Limb (tissue), 2 donors: Measurements from ENCODE around the gene NTSR1.

Experiments
- DNase-seq, 2 donors: peaks; one replicate each; pipeline ENCODE4 v3.0.0-alpha.2; 2016; ENCODE audit errors: extremely low spot score in 2 of 2

Gene NTSR1

DNA sequence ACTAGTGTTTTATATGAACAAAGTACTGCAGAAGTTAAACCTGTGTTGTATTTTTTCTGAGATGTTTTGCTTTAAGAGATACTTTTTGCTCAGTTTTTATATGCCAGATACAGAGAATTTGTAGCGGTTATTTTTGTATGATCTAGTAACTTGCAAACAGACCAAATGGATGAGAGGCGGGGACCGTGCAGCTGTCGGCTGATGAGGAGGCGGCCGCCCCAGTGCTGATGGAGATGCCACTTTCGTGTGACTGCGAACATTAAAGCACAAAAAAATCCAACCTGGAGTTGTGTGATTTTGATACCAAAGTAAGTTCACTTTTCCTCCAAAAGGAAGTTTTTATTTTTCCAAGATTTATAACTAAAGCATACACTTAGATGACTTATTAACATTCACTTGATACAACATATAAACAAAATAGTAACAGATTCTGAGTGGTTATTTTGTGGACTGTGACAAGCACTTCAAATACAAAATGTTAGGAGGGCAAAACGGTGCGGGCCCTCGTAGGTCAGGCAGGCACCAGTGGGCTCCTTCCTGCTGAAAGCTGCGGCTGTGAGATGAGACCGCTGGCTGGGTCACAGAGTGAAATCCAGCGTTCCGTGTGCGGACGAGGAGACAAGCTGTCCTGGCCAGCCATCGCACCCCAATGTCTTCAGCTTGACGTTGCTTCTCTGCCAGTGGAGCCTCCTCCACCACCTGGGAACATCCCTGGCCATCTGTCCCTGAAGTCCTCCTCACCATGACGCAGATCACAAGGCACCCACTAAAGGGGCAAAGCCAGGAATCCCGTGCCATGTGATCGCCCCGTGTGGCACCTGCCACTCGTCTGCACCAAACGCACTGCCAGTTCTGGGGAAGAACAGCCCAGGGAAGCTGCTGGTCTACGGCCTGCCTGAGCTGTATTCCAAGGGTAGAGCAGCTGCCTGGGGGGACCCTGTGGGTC, 92.0 kb downstream of the NTSR1 start:
- DNase-seq: no peak

DNA sequence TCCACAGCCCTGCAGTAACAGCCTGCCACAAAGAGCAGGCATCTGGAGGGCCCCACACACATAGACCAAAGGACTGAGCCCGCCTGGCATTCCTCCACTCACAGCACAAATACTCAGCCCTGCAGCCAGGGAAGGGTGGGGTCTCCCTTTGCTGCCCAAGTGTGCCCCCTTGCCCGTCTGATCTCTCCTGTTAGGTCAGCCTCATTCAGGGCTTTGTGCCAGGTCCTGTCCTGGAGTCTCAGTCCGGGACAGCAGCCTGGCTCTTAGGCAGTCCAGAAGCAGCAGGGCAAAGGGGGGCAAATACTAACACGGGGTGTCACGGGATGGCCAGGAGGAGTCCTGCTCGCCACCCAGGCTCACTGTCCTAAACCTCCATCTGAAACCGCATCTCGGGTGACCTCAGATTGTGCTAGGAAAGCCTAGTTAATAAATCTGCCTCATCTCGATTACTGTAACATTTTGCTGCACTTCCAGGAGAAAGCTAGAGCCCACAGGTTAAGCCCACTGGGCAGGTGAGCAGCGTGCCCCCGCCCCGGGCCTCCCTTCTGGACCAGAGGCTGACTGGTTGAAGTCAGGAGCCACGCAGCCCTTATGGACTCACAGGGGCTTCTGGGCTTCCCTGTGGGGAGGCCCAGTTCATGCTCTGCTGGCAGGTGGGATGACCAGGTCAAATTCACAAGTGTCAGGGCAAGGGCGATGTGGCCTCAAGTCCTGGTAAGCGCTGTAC, 92.8 kb downstream of the NTSR1 start:
- DNase-seq: no peak

DNA sequence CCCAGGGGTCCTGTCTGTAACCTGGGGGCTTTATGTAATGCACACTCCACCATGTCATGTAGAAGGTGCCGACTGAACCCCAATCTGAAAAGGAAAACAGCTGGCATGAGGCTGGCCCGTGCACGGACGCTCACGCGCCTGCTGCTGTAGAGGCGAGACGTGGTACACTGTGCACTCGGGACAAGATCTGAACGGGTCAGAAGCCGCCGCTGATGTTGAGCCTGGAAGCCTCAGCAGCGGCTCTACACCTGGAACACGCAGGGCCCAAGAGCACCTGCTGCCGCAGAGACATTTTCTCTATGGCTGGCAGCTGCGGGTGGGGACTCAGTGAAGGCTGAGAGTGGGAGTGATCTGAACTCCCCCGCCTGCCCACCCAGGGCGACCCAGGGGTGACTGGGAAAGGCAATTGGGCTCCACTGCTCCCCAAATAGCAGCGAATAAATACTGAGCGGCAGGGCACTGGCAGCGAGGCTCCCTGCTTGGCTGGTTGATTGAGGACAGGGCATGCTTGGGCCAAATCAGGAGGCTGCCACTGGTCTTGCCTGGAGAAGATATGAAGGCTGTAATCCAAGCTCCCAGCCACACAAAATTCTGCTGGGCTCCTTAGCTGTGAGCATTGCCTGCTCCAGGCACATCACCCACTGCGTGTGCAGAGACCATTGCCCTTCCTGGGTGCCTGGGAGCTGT, 93.5 kb downstream of the NTSR1 start:
- DNase-seq: no peak

DNA sequence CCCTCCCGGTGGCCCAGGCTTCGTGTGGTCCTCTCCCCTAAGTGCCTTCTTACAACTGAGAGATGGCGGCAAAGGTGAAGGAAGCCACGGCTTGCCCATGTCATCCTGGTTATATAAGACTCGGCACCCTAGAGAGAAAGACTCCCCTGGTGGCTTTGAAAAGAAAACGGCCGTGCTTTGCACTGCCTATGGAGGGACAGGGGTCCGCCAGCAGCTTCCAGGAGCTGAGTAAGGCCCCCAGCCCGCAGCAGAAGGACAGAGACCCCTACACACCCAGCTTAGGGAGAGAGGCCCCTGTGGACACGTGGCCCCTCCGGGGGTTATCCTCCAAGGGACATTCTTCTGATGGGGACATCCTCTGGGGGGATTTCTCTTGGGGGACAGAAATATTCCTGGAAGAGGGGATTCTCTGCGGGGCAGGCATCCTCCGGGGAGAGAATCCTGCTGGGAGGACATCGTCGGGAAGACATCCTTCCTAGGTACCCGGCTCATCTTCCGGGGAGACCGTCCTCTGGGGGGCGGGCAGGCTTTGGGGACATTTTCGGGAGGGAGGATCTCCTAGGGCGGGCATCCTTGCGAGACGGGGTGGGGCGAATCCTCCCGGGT, 95.5 kb downstream of the NTSR1 start:
- DNase-seq: no peak

DNA sequence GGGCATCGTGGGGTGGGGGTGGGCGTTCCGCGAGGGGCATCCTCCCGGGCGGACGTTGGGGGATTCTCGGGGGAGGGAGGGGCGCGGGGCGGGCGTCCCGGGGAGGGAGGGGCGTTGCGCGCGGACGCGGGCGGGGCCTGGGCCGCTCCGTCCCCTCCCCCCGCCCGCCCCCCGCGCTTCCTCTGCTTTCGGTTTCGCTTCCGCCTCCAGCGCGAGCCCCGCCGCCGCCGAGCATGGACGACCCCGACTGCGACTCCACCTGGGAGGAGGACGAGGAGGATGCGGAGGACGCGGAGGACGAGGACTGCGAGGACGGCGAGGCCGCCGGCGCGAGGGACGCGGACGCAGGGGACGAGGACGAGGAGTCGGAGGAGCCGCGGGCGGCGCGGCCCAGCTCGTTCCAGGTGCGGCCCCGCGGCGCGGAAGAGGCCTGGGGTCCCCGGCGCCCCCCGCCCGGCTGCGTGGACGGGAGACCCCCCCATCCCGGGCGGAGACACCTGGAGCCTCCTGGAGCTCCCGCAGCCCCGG, 96.1 kb downstream of the NTSR1 start, which contains the start of gene OGFR:
OGFR (plus strand) TSS at position 209 of the 528 bp plus-strand sequence; CDS start at position 234, 25 bp downstream.
- peak in 1 of 2 donors; percentile 84 for DNase-seq

DNA sequence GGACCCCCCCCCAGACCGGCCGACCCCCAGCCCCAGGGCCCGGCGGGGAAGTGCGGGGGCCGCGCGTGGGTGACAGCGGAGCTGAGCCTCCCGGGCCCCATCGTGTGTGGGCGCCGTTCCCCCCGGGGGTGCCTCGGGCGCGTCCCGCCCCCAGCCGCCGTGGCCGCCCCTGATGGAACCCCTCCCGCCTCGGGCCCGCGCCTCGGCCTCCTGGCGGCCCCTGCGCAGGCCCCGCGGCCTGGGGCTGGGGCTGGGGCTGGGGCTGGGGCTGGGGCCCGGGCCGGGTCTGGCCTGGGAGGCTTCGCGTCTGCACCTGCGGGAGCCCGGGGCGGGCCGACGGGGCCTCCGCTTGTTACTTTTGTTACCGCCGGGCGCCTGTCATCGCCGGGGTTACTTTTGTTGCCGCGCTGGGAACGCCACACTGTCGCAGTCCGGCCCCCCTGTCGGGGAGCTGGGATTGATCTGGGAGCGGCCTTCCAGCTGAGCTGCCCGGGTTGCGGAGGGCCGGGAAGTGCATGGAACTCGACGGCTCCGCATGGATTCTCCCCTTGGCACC, 96.6 kb downstream of the NTSR1 start:
- DNase-seq: peak in 1 of 2 donors; percentile 68

DNA sequence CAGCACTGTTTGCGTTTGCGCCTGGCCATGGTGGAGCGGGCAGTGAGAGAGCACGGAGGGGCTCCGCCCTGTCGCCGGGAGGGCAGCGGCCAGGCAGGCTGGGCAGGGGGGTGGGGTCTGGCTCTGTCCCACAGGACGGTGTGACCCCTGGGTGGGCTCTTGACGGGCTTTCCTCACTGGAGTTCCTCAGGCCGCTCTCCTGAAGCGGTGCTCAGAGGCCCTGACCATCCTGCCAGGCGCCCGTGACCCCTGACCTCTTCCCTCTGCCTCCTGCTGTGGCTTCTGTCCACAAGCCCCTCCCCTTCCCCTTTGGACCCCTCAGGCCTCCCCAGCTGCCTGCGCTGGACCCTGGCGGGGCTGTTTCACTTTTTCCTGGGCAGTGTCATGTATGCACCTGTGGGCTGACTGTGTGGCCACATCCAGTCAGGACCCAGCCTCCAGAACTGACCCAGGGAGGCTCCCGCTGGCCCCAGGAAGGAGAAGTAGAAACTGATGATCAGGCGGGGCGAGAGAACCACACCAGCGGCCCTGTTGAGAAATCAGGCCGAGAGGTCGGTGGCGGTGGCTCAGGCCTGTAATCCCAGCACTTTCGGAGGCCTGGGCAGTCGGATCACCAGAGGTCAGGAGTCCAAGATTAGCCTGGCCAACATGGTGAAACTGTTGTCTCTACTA, 97.2 kb downstream of the NTSR1 start:
- DNase-seq: no peak

DNA sequence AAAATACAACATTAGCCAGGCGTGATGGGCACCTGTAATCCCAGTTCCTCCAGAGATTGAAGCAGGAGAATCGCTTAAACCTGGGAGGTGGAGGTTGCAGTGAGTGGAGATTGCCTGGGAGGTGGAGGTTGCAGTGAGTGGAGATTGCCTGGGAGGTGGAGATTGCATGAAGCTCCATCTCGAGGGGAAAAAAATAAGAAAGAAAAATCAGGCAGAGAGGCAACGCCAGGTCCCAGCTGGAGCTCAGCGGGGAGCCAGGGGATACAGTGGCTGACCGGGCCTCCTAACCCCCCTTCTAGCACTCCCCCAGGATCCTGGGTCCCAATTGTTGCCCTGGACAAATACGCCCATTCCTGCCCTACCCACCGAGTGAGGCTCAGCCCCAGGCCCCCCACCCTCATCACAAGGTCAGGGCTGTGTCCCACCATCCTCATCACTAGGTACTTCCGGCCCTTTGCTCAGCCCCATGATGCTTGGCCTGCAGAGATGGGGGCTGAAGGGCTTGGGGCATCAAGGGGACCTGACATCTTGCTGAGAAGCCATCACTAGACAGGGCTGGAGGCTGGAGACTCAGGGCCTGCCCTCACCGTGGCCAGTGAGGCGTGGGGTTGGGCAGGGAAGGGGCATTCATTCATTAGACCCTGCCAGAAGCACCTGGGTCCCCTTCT, 97.9 kb downstream of the NTSR1 start:
- DNase-seq: no peak

DNA sequence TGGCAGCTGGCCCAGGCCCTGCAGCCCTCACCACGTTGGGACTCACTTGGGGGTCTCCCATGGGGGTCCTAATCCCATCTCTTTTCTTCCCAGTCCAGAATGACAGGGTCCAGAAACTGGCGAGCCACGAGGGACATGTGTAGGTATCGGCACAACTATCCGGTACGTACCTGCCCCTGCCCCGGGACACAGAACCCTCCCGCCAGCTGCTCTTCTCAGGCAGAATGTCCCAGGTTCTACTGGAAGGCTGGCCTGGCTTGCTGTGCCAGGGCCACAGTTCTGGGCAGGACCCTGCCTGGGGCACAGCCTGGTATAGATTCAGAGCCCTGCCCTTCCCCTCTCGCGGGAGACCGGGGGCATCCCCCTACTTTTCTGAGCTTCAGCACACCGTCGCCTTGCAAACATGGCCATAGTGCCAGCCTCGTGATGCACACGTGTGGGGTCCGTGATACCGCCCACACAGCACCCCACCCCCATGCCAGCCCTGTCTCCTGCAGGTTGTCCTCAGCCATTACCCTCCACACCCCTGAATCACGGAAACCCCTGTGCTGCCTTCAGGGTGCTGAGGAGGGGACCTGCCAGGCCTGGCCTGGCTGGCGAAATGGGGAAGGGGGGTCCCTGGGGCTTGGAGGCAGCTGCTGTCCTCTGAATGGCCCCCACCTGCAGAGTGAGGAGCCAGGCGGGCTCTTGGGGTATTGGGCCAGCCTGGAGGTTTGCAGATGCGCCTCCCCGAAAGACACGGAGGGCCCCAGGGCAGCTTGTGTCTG, 99.0 kb downstream of the NTSR1 start:
- DNase-seq: no peak

DNA sequence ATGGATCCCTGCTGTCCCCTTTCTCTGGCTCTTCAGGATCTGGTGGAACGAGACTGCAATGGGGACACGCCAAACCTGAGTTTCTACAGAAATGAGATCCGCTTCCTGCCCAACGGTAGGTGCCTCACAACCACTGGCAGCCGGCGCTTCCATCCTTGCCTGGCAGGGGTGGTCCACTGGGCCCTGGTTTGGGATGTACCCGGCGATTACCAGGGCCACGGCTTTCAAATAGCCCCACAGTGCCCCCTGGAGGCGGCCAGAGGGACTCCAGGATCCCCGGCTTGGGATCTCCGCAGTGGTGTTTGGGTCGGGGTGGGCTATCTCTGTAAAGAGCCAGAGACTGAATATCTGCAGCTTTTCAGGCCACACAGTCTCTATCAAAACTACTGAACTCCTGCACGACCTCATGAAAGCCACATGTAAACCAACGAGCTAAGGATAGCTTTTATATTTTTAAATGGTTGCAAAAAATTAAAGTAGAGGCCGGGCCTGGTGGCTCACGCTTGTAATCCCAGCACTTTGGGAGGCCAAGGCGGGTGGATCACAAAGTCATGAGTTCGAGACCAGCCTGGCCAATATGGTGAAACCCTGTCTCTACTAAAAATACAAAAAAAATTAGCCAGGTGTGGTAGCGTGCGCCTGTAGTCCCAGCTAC, 99.7 kb downstream of the NTSR1 start:
- DNase-seq: peak; percentile 45 to 83

DNA sequence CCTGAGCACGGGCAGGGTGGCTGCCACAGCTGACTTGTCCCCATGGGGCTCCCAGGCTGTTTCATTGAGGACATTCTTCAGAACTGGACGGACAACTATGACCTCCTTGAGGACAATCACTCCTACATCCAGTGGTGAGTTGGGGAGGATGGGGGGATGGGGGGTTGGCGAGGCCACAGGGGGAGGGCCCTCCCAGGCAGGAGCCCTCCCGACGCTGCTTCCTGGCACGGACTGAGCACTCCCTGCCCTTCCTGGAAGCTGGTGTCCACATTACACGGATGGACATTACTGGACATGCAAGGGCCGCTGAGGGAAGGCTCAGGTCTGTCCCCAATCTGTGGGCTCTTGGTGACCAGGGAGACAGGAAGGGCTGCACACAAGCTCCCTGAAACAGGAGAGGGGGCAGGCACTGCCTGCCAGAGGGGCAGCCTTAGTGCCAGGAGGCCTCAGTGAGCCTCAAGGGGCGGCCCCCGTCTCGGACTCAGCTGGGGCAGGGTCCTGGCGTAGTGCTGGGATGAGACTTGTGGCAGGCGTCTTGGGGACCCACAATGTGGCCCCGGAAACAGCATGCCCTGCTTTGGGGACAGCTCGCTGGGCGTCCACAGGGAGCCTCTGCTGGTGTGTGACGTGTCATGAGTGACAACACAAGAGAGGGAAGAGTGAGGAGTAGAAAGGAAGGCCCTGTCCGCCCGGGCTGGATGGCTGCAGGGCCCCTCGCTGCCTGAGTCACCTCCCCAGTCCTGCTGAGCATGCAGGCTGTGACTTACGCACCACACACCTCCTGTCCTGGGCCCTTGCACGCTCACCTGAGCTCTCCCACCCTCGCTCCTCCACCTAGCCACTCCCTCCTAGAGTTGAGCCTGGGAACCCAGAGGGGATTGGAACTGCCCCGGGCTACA, 101.1 kb downstream of the NTSR1 start:
- no peak for DNase-seq

DNA sequence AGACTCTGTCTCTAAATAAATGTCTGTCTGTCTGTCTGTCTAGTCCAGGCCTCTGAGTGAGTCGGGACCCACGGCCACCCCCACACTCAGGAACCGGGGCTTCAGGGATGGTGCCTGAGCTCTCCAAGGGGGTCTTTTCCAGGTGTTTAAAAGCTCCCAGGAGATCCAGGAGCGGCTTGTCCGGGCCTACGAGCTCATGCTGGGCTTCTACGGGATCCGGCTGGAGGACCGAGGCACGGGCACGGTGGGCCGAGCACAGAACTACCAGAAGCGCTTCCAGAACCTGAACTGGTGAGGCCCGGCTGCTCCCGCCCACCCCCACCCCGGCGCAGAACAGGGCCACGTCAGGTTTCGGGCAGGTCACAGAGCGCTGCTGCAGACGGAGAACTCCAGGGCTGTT, 102.7 kb downstream of the NTSR1 start:
- DNase-seq: no peak

DNA sequence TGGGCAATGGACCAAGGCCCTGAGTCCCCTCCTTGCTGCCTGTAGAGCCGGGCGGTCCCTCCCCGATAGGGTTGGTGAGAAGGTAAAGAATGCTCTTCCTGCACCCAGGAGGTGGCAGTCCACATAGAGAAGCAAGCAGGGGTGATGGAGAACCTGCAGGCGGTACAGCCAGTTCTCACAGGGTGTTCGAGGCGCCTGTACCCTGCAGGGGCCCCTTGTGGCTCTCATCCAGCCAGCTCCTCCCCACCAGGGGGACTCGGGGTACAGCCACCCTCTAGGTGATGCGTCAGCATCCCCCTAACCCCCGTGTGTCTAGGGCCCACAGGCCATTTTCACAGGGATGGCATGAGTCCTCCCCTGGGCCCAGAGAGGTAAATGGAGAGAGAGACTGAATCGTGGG, 103.1 kb downstream of the NTSR1 start:
- no peak for DNase-seq
